ENCODE results near the gene JSRP1. TPM values are rescaled to one million over a fixed set of nuclear protein-coding genes. Genes with fewer than 3 reads are reported as not detected.
A peak's percentile ranks its signal among the peaks of the same experiment; 100 is the strongest.

Gene JSRP1
- total and polyA plus RNA-seq, 2 of the 8 experiments (the other 6 are each of a cell fraction or from before 2014, with no cell fraction given): 0.24 to 0.56 TPM

- TF ChIP-seq POLR2AphosphoS5 (IDR thresholded peaks at IDR 0.05; ENCODE audit: low read depth, low read length): peak; percentile 29; the same call in 1 of the 2 replicates
- no peak for TF ChIP-seq RNF2 (IDR thresholded peaks at IDR 0.05; ENCODE audit: borderline replicate concordance, low read depth, low read length, missing control alignments, poor library complexity, severe bottlenecking)
- no peak overlapping the region for H2BK12ac ChIP-seq (ENCODE audit: low read depth, low read length)
- peaks cover 44 to 70% of the 10 kb centered on the region in 2 experiments for H3K79me2 ChIP-seq (ENCODE audit: control insufficient read depth in 1 of 2, insufficient read depth in 2 of 2, low read length in 2 of 2)
- no peak overlapping the region for H2BK120ac ChIP-seq (replicated peaks; ENCODE audit: low read depth, low read length)
- POLR2A ChIA-PET (ENCODE audit: partially characterized antibody): interaction anchor here (1.0 to 10.3 kb wide), 5 partner anchors 12 to 32 kb away, joined by 3 to 206 read pairs (median 13); partner anchors contain the start of genes AMH and JSRP1
- peaks cover 42 to 65% of the 10 kb centered on the region in 2 experiments for H4K20me1 ChIP-seq (replicated peaks in 1 of 2; ENCODE audit: control insufficient read depth in 1 of 2, insufficient read depth in 2 of 2, low read length in 2 of 2)
- no peak overlapping the region for H3K56ac ChIP-seq (replicated peaks; ENCODE audit: insufficient read length, low read depth, low read length)
- no peak overlapping the region for H3K14ac ChIP-seq (ENCODE audit: insufficient read length)
- no peak for DNase-seq (ENCODE audit: low read depth in 1 of 2, low spot score in 2 of 2)
- CTCF ChIA-PET (ENCODE audit: partially characterized antibody): interaction anchor here (0.9 to 2.3 kb wide), 3 partner anchors 13 to 73 kb away, joined by 3 to 11 read pairs (median 3); no protein-coding TSS in a partner anchor
- H3K27ac ChIP-seq (ENCODE audit: low read depth, low read length): 0 out of 2 replicates have a peak overlapping the region, but pooled peaks have one; percentile 12
- H3K9me3 ChIP-seq (ENCODE audit: insufficient read depth in 2 of 2, low read depth in 1 of 2, low read length in 1 of 2): no peaks in the 10 kb centered on the region
- H2AFZ ChIP-seq (ENCODE audit: low read length): no peak overlapping the region
- no peak overlapping the region for H2AK5ac ChIP-seq (ENCODE audit: low read depth, low read length)
- no peak overlapping the region for H2BK15ac ChIP-seq (ENCODE audit: low read length)
- H3K18ac ChIP-seq (ENCODE audit: extremely low read depth, low read length): no peak overlapping the region
- H3K23ac ChIP-seq (ENCODE audit: insufficient read length): no peak overlapping the region
- 90% methylated on average over 12 of the region's 12 CpGs; no CpG with 5 or more reads in 1 of the 2 experiments for WGBS, 2 experiments (ENCODE audit: extremely low coverage in 1 of 2, insufficient coverage in 1 of 2, insufficient read length in 1 of 2, insufficient replicate concordance in 2 of 2, low coverage in 1 of 2, low lambda C conversion rate in 2 of 2, missing lambda C conversion rate in 1 of 2)
- 0 out of 7 replicates have a peak overlapping the region, but pooled peaks of 1 of the 4 experiments have one; percentile 0 for H3K9ac ChIP-seq (replicated peaks in 1 of 4; ENCODE audit: extremely low read depth in 1 of 4, low read depth in 3 of 4, low read length in 3 of 4)
- no peak overlapping the region for H4K8ac ChIP-seq (ENCODE audit: extremely low read depth, insufficient read depth, low read length)
- no peaks in the 10 kb centered on the region for H3K27me3 ChIP-seq (replicated peaks in 1 of 4; ENCODE audit: control insufficient read depth in 3 of 4, extremely low read depth in 1 of 4, insufficient read depth in 3 of 4, low read length in 3 of 4)
- no peak overlapping the region for H4K5ac ChIP-seq (ENCODE audit: insufficient read length, low read depth, low read length)
- H3K4me3 ChIP-seq (ENCODE audit: extremely low read depth in 1 of 4, insufficient read depth in 2 of 4, low read depth in 3 of 4, low read length in 4 of 4): no peak overlapping the region
- peak overlapping the region; percentile 12; the same call in 1 of the 2 replicates for H2BK5ac ChIP-seq (ENCODE audit: low read depth, low read length)
- peaks cover 25% of the 10 kb centered on the region for H3K79me1 ChIP-seq (ENCODE audit: low read depth, low read length)
- H3K23me2 ChIP-seq (ENCODE audit: low read depth, low read length): peaks cover 5% of the 10 kb centered on the region; the same call in 1 of the 2 replicates
- H3K4me1 ChIP-seq (replicated peaks in 1 of 4; ENCODE audit: control insufficient read depth in 3 of 4, insufficient read depth in 4 of 4, low read length in 3 of 4): peaks cover 0 to 21% (median 14%) of the 10 kb centered on the region in 4 experiments; a peak in 6 of 7 replicates
- no peak for FAIRE-seq
- H3K36me3 ChIP-seq (ENCODE audit: control insufficient read depth in 2 of 4, insufficient read depth in 4 of 4, low read length in 3 of 4): peaks cover 24 to 42% (median 40%) of the 10 kb centered on the region in 4 experiments
- no peak overlapping the region for H2BK20ac ChIP-seq (ENCODE audit: low read length)
- no peak overlapping the region for H3K4me2 ChIP-seq (ENCODE audit: insufficient read depth in 1 of 2, low read depth in 2 of 2, low read length in 2 of 2)
- no peak overlapping the region for H3K4ac ChIP-seq (replicated peaks; ENCODE audit: insufficient read length, low read depth, low read length)
- no peak overlapping the region for H4K91ac ChIP-seq (replicated peaks; ENCODE audit: insufficient read length, low read length)
These were observed 14.1 kb downstream of the JSRP1 start for GRCh38 chr19:2242092-2242537.
